ENCODE measurements around the gene ZER1.

The ZER1 gene

GRCh38 chr9:128684325-128685199 is 87.2 kb downstream of the ZER1 start:
- H3K4me3 ChIP-seq (replicated peaks; ENCODE audit: low read depth, low read length): peak overlapping the region; percentile 89
- no peak for TF ChIP-seq CTCF (IDR thresholded peaks at IDR 0.05; ENCODE audit: low read length, missing control alignments)
- DNase-seq (ENCODE audit: low read depth): peak; percentile 73

- DNase-seq (ENCODE audit: low read depth): no peak
- TF ChIP-seq CTCF (IDR thresholded peaks at IDR 0.05; ENCODE audit: low read length, missing control alignments): no peak
- peak overlapping the region; percentile 89 for H3K4me3 ChIP-seq (replicated peaks; ENCODE audit: low read depth, low read length)
Measured at GRCh38 chr9:128684065-128684324, 87.7 kb downstream of the ZER1 start.

GRCh38 chr9:128683340-128684064 is 88.2 kb downstream of the ZER1 start:
- peak overlapping the region; percentile 89 for H3K4me3 ChIP-seq (replicated peaks; ENCODE audit: low read depth, low read length)
- no peak for TF ChIP-seq CTCF (IDR thresholded peaks at IDR 0.05; ENCODE audit: low read length, missing control alignments)
- peak; percentile 82 for DNase-seq (ENCODE audit: low read depth)
